Measurements from ENCODE around the gene C19orf73.

The C19orf73 gene

DNA sequence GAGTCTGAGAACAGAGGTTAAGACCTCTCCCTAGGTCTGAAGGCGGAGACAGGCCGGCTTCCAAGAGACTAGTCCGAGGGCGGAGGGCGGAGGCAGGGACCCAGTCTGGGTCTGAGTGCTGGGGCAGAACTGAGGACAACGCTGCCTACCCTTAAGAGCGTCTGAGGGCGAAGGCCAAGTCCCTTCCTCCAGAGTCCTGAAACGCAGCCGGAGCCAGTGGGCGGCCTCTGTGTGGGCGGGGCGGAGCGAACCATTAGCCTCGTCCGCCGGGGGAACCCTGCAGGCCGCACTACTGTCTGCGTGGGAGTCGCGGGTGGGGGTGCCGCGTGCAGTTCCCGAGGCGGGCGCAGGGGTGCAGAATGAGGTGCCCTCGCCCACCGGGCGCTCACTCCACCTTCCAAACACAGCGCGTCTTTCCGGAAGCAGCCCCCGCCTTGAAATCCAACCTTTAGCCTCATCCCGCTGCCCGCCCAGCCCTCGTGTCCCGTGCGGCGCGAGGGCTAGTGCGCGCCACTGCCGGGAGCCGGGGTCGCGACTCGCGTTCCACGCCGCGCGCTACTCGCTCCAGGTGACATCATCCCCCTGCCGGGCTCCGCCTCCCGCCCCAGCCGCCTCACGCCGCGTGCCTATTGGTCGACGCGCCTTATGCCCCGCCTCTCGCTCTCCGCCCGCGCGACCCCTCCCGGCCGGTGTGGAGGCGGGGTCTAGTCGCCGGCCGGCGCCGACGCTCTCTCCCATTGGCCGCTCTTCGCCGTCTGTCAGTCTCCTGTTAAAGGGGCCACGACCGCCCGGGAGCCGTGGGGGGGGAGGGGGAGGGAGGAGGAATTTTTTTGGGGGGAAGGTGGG is at the start of gene C19orf73:
Gene C19orf73, minus strand, starts transcription at position 579 of the 846 bp plus-strand sequence. Its CDS starts 121 bp downstream, at position 458.
- ATAC-seq = peak; percentile 80 to 82

GRCh38 chr19:49168421-49168820 is 49.5 kb upstream of the C19orf73 start:
- ATAC-seq = no peak

DNA sequence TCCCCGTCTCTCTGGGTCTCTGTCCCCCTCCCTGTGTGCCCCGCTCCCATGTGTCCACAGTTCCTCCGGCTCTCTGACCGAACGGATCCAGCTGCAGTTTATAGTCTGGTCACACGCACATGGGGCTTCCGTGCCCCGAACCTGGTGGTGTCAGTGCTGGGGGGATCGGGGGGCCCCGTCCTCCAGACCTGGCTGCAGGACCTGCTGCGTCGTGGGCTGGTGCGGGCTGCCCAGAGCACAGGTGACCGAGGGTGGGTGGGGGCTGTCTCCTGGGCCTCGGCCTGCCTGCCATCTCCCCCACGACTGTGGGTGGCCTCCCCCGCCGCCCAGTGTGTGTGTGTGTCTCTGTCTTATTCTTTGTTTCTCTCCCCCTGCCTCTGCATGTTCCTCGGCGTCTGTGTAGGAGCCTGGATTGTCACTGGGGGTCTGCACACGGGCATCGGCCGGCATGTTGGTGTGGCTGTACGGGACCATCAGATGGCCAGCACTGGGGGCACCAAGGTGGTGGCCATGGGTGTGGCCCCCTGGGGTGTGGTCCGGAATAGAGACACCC is 49.0 kb upstream of the C19orf73 start:
- no peak for ATAC-seq

DNA sequence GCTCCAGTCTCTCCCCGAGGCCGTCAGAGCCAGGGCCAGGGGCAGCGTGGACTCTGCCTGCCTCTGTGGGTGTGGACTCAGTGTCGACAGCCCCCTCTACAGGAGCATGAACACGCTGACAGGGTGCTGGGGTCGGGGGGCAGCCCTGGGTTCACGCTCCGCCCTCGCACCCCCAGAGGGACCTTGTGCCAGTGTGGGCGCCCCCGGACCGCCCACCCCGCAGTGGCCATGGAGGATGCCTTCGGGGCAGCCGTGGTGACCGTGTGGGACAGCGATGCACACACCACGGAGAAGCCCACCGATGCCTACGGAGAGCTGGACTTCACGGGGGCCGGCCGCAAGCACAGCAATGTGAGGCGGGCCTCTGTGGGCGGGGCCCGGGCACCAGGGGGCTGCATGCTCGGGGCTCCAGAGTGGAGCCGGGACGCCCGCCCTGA is 46.9 kb upstream of the C19orf73 start:
- ATAC-seq = no peak

DNA sequence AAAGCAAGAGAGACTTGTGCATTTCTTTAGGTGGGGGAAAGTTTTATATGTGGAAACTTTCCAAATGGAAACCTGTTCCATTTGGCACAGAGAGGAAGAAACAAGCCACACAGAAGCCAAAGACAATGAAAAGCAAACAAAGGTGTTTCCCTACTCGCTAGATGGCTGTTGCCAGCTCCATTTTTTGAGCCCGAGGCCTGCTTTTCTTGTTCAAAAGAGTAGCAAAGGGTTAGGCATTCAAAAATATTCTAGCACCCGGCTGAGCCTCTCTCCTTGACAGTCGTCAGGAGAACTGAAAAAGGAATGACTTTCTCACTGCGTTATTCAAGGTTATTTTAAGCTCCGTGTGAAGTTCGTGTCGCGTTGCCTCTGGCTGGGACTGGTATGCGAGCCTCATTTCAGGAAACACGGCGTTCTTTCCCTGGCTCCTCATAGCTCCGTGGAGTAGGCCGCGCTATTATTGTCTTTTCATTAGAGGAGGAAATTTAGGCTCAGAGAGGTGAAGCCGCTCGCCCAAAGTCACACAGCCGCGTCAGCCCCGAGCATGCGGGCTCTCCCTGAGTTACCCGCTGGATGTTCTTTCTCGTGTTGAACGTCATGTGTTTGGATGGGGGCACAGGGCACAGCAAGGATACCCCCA is 46.3 kb upstream of the C19orf73 start:
- ATAC-seq = no peak

DNA sequence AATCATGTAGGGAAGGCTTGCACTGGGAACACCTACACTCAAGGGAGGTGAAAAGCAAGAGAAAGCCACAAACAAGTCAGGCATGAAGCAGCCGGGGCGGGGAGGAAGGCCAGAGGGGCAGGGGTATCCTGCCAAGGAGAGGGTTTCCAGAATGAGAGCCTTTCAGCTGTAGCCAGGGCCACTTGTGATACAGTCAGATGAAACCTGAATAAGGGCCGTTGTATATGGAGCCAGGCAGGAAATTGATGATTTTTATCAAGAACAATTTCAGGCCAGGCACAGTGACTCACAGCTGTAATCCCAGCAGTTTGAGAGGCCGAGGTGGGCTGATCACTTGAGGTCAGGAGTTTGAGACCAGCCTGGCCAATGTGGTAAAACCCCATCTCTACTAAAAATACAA is 43.0 kb upstream of the C19orf73 start:
- no peak for ATAC-seq

- no peak for ATAC-seq
Observed at GRCh38 chr19:49160450-49161189, 41.7 kb upstream of the C19orf73 start.

DNA sequence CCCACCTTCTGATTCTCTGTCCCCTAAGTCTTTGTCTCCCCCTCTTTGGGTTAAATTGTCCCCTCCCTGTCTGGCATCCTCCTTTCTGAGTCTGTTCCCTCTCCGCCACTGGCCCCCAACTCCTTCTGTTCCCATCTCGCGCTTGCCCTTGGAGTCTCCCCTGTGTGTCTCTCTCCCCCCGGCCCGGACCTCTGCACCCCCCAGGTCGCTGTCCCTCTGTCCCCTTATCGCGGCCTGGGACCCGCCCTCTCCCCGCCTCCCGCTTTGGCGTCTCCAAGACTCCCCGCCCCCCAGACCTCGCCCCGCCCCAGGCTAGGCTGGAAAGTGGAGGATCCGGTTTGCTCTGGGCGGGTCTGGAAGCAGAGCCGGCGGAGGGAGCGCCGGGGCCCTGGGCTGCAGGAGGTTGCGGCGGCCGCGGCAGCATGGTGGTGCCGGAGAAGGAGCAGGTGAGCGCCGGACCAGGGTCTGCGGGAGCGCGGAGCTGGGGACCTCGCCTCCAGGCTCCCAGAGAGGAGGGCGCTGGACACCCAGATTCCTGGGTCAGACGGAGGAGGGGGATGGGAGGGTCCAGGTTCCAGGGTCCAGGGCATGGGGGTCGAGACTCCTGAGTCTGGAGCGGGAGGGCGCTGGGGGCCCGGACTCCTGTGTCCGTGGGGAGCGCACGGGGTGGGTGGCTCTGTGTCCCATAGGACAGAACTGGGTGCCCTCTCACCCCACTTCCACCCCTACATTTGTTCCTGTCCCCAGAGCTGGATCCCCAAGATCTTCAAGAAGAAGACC is 38.7 kb upstream of the C19orf73 start, which contains the start of gene TRPM4:
Gene TRPM4, plus strand, starts transcription at position 348 of the 780 bp plus-strand sequence. Its CDS starts 75 bp downstream, at position 423.
- ATAC-seq = peak in 1 of 2 donors; percentile 46

GRCh38 chr19:49155820-49156346 is 36.9 kb upstream of the C19orf73 start:
- ATAC-seq = no peak

GRCh38 chr19:49155005-49155819 is 36.3 kb upstream of the C19orf73 start, which contains the start of gene HRC:
HRC (minus strand) TSS chr19:49155396; CDS start chr19:49155237, 159 bp downstream.
- ATAC-seq = no peak

GRCh38 chr19:49154279-49154678 is 35.3 kb upstream of the C19orf73 start:
- no peak for ATAC-seq

- no peak for ATAC-seq
Observed at GRCh38 chr19:49153167-49153809, 34.3 kb upstream of the C19orf73 start.

GRCh38 chr19:49152119-49152550 is 33.2 kb upstream of the C19orf73 start:
- no peak for ATAC-seq

DNA sequence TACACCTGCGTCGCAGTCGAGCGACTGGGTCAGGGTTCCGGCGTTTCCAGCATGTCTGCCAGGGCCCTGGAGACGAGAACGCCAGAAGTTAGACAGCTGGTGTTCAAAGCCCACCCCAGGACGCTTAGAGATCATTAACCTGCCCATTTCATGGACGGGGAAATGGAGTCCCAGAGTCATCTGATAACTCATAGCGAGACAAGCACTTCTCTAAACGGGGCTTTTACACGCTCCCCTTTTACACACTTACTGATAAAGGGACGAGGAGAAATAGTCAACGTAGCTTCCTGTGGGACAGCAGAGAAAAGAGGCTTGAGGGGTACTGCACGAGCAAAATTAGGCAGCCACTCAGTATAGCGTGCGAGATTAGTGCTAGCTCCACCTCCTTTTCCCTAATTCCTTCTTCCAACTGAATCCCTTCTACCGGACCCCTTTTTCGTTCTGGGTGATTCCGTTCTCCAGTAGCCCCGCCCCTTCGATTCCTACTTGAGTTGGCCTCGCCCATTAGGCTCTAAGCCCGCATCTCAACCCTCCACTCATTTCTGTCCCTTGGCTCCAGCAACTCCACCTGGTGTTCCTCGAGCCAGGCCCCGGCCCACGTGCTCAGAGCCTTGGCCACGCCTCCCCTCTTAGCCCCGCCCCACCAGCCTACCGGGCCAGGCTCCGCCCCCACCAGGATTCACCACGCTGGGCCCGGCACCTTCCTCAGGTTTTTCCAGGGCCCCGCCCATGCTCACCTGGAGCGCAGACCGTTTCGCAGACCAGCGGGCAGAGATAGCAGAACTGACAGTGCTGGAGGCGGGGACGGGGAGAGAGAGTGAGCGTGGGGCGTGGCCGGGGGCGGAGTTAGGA is 32.5 kb upstream of the C19orf73 start:
- peak in 1 of 2 donors; percentile 21 for ATAC-seq

DNA sequence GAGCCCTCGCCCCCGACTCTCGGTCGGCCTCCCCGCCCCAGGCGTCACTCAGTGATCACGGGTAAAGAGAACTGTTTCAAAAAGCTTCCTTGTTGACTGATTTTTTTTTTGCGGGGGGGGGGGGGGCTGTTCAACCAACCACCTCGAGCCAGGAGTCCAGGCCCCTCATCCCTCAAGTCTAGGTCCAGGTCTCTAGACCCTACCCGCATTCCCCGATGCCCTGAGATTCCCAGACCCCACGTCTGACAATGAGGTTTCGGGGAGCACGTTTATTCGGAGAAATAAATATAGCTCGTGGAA is 32.0 kb upstream of the C19orf73 start:
- ATAC-seq = no peak

GRCh38 chr19:49150106-49150943 is 31.4 kb upstream of the C19orf73 start:
- no peak for ATAC-seq

DNA sequence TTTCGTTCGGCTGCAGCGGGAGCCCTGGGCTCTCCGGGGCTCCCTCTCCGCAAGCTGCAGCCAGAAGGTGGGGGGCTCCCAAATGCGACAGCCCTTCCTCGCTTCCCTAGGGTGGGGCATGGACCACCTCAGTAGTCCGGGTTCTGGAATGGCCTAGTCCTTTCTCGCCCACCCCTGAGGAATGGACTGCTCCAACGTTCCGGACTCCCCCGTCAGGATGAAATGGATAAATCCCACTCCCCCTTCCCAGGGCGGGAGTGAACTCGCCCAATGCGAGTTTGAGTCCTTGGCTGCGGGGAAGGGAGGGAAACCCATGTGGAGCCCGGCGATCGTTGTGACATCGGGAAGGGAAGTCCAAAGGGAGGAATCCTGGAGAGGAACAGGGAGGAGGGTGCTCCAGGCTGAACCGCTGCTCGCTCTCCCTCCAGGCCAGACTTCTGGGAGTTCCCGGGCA is 30.7 kb upstream of the C19orf73 start:
- no peak for ATAC-seq
